ENCODE measurements around the gene TCEA2. TPM values are rescaled to one million over a fixed set of nuclear protein-coding genes. Genes with fewer than 3 reads are reported as not detected.
"Not testable (repeated sequence)": the region's sequence is repeated elsewhere in the genome, so short reads cannot be mapped to it uniquely, and the experiment has no call there.

TCEA2 gene
- total RNA-seq, 2 donors from 2014 or later, result 44.7 to 46.4 TPM

- intact Hi-C loops (cut with DNase I), result no loop called here
- no peak for DNase-seq
- no peak for ATAC-seq
Observed at GRCh38 chr20:64110411-64111068, 47.5 kb downstream of the TCEA2 start.

DNA sequence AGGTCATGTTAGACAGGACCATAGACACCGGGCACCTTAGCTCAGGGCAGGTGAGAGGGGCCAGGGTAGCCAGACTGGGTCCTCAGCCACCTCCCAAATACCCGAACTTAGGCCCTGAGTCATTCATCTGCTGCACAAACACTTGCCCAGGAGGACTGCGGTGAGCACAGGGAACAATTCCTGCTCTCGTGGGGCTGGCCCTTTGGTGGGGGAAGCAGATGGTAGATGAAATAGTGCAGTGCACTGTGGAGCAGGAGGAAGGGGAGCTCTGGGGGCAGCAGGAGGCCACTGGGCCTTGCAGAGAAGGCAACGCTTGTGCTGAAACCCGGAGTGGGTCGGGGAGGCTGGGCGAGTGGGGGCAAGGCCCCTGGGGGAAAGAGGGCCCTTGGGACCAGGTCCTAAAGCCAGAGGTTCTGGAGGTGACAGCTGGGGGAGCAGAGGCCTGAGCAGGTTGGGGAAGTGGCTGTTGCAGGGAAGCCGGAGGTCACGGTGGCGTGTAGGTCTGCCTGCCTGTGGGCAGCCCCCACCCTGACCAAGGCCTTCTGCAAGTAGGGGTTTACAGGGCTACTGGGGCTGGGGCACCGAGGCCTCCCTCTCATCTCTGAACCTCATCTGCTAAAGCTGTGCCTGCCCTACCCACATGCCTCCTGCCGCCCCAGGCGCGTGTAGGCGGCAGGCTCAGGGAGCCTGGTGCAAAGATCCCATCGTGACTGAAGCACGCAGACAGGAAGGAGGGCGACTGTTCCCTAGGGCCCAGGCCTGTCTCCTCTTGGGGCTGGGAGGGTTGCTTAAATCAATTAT, 49.0 kb downstream of the TCEA2 start:
- intact Hi-C loops (cut with DNase I), result no loop called here
- ATAC-seq (no peak), DNase-seq (no peak)

- ATAC-seq (no peak), DNase-seq (no peak)
- intact Hi-C loops (cut with DNase I), result no loop called here
Observed at GRCh38 chr20:64112691-64113443, 49.9 kb downstream of the TCEA2 start.

- intact Hi-C loops (cut with DNase I), result no loop called here
- ATAC-seq (no peak), DNase-seq (no peak)
Observed at GRCh38 chr20:64113444-64113775, 50.4 kb downstream of the TCEA2 start.

DNA sequence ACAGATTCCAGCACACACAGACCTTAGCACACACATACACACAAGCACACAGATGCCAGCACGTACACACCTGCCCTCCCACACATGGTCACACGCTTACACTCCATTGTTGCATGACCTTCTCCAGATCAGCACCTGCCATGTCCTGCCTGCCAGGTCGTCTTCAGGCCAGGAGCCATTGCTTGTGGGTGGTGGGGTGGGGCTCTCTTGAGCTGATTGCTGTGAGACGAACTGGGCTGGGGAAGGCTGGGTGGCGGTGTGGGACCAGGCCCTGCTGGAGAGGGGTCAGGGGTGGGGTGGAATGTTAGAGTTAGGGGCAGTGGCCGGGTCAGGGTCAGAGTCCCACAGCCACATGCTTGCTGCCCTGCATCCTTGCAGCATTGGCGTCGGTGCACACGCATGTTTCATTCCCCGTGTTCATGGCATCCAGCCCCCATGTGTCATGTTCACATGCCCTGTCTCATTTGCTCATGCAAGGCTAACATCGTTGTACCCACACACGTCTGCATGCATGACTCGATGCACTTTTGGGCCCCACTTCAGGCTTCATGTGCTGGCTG, 50.9 kb downstream of the TCEA2 start:
- intact Hi-C loops (cut with DNase I), result no loop called here
- ATAC-seq (no peak), DNase-seq (peak; percentile 18)

GRCh38 chr20:64114356-64114971, 51.5 kb downstream of the TCEA2 start:
- no peak for ATAC-seq
- DNase-seq, result no peak
- intact Hi-C loops (cut with DNase I), result no loop called here

GRCh38 chr20:64115171-64115911, 52.3 kb downstream of the TCEA2 start:
- DNase-seq (no peak), ATAC-seq (no peak)
- intact Hi-C loops (cut with DNase I), result no loop called here

GRCh38 chr20:64116016-64116415, 53.0 kb downstream of the TCEA2 start:
- intact Hi-C loops (cut with DNase I), result no loop called here
- DNase-seq, result peak; percentile 7
- no peak for ATAC-seq

GRCh38 chr20:64116541-64117431, 53.8 kb downstream of the TCEA2 start:
- intact Hi-C loops (cut with DNase I), result no loop called here

DNA sequence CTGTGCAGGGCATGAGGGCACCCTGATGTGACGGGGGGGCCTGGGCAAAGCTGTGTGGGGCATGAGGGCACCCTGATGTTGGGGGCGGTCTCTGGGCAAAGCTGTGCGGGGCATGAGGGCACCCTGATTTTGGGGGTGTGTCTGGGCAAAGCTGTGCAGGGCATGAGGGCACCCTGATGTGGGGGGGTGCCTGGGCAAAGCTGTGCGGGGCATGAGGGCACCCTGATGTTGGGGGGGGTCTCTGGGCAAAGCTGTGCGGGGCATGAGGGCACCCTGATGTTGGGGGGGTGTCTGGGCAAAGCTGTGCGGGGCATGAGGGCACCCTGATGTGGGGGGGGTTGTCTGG, 54.4 kb downstream of the TCEA2 start:
- DNase-seq; intact Hi-C loops (cut with DNase I); ATAC-seq: not testable (repeated sequence)

More at GRCh38 chr20:64116541-64117431, 53.8 kb downstream of the TCEA2 start:
- DNase-seq (peak; percentile 15), ATAC-seq (no peak)

GRCh38 chr20:64119301-64119680, 56.3 kb downstream of the TCEA2 start:
- ATAC-seq (no peak), DNase-seq (no peak)
- intact Hi-C loops (cut with DNase I), result no loop called here

DNA sequence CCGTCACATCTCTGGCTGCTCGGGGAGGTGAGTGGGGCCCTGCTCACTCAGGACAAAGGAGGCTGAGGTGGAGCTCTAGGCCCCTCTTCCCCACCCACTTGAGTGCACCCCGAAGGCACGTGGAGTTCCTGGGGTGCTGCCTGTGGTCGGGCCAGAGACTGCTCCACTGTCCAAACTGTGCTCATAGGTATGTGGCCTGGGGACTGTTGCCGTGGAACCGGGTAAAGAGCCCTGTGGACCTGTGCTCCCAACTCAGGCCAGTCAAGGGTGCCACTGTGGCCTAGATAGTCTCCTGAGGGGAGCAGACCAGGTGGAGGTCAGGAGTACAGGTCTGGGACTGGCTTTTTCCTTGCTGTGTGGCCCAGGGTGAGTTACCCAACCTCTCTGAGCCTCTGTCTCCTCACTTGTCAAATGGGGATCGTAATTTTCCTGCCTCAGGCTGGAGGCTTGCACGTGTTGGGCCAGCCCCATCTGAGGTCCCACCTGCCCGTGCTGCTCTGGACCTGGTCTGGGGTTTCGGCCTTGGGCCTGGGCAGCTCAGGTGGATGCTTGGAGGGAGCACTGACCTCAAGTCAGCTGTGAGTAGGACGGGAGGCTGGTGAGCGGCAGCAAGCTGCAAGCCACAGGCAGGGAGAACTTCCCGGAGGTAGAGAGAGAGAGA, 56.8 kb downstream of the TCEA2 start:
- peak; percentile 21 for DNase-seq
- ATAC-seq, result peak in 1 of 2 donors; percentile 23
- intact Hi-C loops (cut with DNase I), result loop anchor here in 1 of 2 donors (1.0 to 2.0 kb wide), 2 partner anchors 37 to 79 kb away; no protein-coding TSS in a partner anchor

GRCh38 chr20:64121586-64121985, 58.6 kb downstream of the TCEA2 start:
- DNase-seq, result peak; percentile 3
- intact Hi-C loops (cut with DNase I), result loop anchor here in 1 of 2 donors (2.0 kb wide), 1 partner anchor 81 kb away; no protein-coding TSS in a partner anchor
- ATAC-seq, result no peak
